Measurements from ENCODE around the gene BRD3. TPM values are rescaled to one million over a fixed set of nuclear protein-coding genes. Genes with fewer than 3 reads are reported as not detected.

BRD3 gene
- total and polyA plus RNA-seq, 2 donors from 2014 or later: 7.7 to 46.2 TPM

GRCh38 chr9:134007150-134007549 is 60.7 kb downstream of the BRD3 start:
- H3K9ac ChIP-seq (ENCODE audit: low read length in 3 of 3): no peak overlapping the region
- intact Hi-C loops (cut with DNase I): no loop called here
- no peak overlapping the region for H3K27ac ChIP-seq (ENCODE audit: low read depth in 2 of 2, low read length in 2 of 2)
- peaks cover 0 to 2% (median 0%) of the 10 kb centered on the region in 3 donors for H3K4me1 ChIP-seq (ENCODE audit: control insufficient read depth in 2 of 3, insufficient read depth in 2 of 3, low read depth in 1 of 3, low read length in 3 of 3)
- FAIRE-seq: no peak
- H3K27me3 ChIP-seq (ENCODE audit: control insufficient read depth, insufficient read depth, low read length): no peaks in the 10 kb centered on the region
- DNase-seq: peak in 1 of 5 donors; percentile 22
- no peak for TF ChIP-seq CTCF (IDR thresholded peaks at IDR 0.05; ENCODE audit: borderline replicate concordance, extremely low read depth, insufficient read depth)
- H3K4me3 ChIP-seq (ENCODE audit: low read length in 3 of 3): no peak overlapping the region
- no peaks in the 10 kb centered on the region for H3K36me3 ChIP-seq (ENCODE audit: control insufficient read depth in 2 of 3, insufficient read depth in 3 of 3, low read length in 3 of 3)
- H3K9me3 ChIP-seq (ENCODE audit: control insufficient read depth in 2 of 3, insufficient read depth in 1 of 3, low read length in 3 of 3): no peaks in the 10 kb centered on the region

DNA sequence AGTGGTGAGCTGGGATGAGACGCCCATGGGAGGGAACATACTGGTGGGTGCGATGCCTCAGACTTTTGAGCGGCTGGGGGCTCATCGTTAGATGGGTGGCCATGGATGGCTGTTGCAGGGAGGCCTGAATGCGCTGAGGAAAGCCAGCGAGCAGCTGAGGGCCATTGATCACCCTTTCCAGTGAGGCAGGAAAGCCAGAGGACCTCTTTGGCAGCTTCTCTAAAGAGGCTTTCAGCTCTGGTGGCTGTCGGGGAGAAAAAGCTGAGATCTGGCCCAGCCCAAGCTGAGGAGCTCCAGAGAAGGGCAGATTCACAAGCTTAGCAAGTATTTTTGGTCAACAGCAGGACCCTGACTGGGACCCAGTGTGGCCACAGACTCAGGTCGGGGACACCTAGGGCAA is 62.4 kb downstream of the BRD3 start:
- no peak overlapping the region for H3K9ac ChIP-seq (ENCODE audit: low read length in 3 of 3)
- H3K9me3 ChIP-seq (ENCODE audit: control insufficient read depth in 2 of 3, insufficient read depth in 1 of 3, low read length in 3 of 3): no peaks in the 10 kb centered on the region

DNA sequence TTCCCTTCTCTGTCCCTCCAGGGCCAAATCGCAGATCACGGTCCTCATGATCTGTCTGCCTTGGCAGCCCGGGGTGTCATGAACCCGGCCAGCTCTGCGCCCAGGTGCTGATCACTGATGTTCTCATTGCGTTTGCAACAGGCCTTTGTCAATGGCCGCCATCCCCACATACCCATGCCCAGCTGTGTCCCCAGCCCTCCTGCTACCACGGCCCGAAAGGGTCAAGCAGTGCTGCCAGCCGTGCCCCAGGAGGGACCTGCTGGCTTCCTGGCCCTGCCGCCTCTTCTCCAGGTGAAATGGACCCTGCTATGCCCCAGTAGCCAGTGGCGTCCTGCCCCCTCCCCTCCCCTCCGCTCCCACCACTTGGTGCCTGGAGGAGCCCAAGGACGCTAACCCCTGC is 62.9 kb downstream of the BRD3 start:
- FAIRE-seq: no peak
- no peaks in the 10 kb centered on the region for H3K27me3 ChIP-seq (ENCODE audit: control insufficient read depth, insufficient read depth, low read length)
- H3K9me3 ChIP-seq (ENCODE audit: control insufficient read depth in 2 of 3, insufficient read depth in 1 of 3, low read length in 3 of 3): no peaks in the 10 kb centered on the region
- no peak overlapping the region for H3K9ac ChIP-seq (ENCODE audit: low read length in 3 of 3)
- no peaks in the 10 kb centered on the region for H3K4me1 ChIP-seq (ENCODE audit: control insufficient read depth in 2 of 3, insufficient read depth in 2 of 3, low read depth in 1 of 3, low read length in 3 of 3)
- DNase-seq: peak in 1 of 5 donors; percentile 66
- no peaks in the 10 kb centered on the region for H3K36me3 ChIP-seq (ENCODE audit: control insufficient read depth in 2 of 3, insufficient read depth in 3 of 3, low read length in 3 of 3)
- H3K27ac ChIP-seq (ENCODE audit: low read depth in 2 of 2, low read length in 2 of 2): no peak overlapping the region
- no peak for TF ChIP-seq CTCF (IDR thresholded peaks at IDR 0.05; ENCODE audit: borderline replicate concordance, extremely low read depth, insufficient read depth)
- intact Hi-C loops (cut with DNase I): no loop called here
- H3K4me3 ChIP-seq (ENCODE audit: low read length in 3 of 3): no peak overlapping the region

More for the DNA sequence above, 62.4 kb downstream of the BRD3 start:
- no peaks in the 10 kb centered on the region for H3K36me3 ChIP-seq (ENCODE audit: control insufficient read depth in 2 of 3, insufficient read depth in 3 of 3, low read length in 3 of 3)
- intact Hi-C loops (cut with DNase I): no loop called here
- TF ChIP-seq CTCF (IDR thresholded peaks at IDR 0.05; ENCODE audit: borderline replicate concordance, extremely low read depth, insufficient read depth): no peak
- H3K4me3 ChIP-seq (ENCODE audit: low read length in 3 of 3): no peak overlapping the region
- no peaks in the 10 kb centered on the region for H3K27me3 ChIP-seq (ENCODE audit: control insufficient read depth, insufficient read depth, low read length)
- FAIRE-seq: no peak
- H3K4me1 ChIP-seq (ENCODE audit: control insufficient read depth in 2 of 3, insufficient read depth in 2 of 3, low read depth in 1 of 3, low read length in 3 of 3): no peaks in the 10 kb centered on the region
- peak in 1 of 5 donors; percentile 38 for DNase-seq
- no peak overlapping the region for H3K27ac ChIP-seq (ENCODE audit: low read depth in 2 of 2, low read length in 2 of 2)
